ENCODE measurements around the gene FANCD2.
"Not testable (repeated sequence)": the region's sequence is repeated elsewhere in the genome, so short reads cannot be mapped to it uniquely, and the experiment has no call there.

Gene FANCD2

GRCh38 chr3:10012106-10012505, 14.1 kb upstream of the FANCD2 start:
- no peak for DNase-seq

GRCh38 chr3:10015461-10015904, 10.8 kb upstream of the FANCD2 start:
- DNase-seq: peak in 50 of 56 donors; percentile 9 to 84 (median 56)

GRCh38 chr3:10017636-10018292, 8.5 kb upstream of the FANCD2 start:
- DNase-seq: no peak

- not testable (repeated sequence) for DNase-seq
These were observed 7.4 kb upstream of the FANCD2 start for GRCh38 chr3:10018806-10019205.

- no peak for DNase-seq
These were observed 6.9 kb upstream of the FANCD2 start for GRCh38 chr3:10019326-10019725.

- no peak for DNase-seq
These were observed 4.1 kb upstream of the FANCD2 start for GRCh38 chr3:10021856-10022775.

- no peak for DNase-seq
These were observed 2.5 kb upstream of the FANCD2 start for GRCh38 chr3:10023587-10024310.

- DNase-seq: no peak
These were observed 793 bp upstream of the FANCD2 start for GRCh38 chr3:10025205-10026083.

- no peak for DNase-seq
These were observed 14.8 kb downstream of the FANCD2 start for GRCh38 chr3:10041034-10041433.

- no peak for DNase-seq
These were observed 21.6 kb downstream of the FANCD2 start for GRCh38 chr3:10047876-10048275.

- DNase-seq: not testable (repeated sequence)
These were observed 26.8 kb downstream of the FANCD2 start for GRCh38 chr3:10053054-10053453.

- no peak for DNase-seq
These were observed 28.9 kb downstream of the FANCD2 start for GRCh38 chr3:10055097-10055496.

GRCh38 chr3:10070077-10070476, 43.8 kb downstream of the FANCD2 start:
- DNase-seq: not testable (repeated sequence)

- no peak for DNase-seq
These were observed 48.4 kb downstream of the FANCD2 start for GRCh38 chr3:10074666-10075065.

GRCh38 chr3:10081871-10082270, 55.6 kb downstream of the FANCD2 start:
- no peak for DNase-seq

GRCh38 chr3:10085738-10086137, 59.5 kb downstream of the FANCD2 start:
- no peak for DNase-seq

GRCh38 chr3:10088256-10088655, 62.0 kb downstream of the FANCD2 start:
- no peak for DNase-seq

- DNase-seq: no peak
These were observed 63.9 kb downstream of the FANCD2 start for GRCh38 chr3:10090179-10090578.

- not testable (repeated sequence) for DNase-seq
These were observed 64.5 kb downstream of the FANCD2 start for GRCh38 chr3:10090774-10091173.

- DNase-seq: not testable (repeated sequence)
These were observed 65.2 kb downstream of the FANCD2 start for GRCh38 chr3:10091387-10091786.

GRCh38 chr3:10093678-10094077, 67.4 kb downstream of the FANCD2 start:
- DNase-seq: no peak

All from nucleus accumbens (tissue), 56 donors.